Spleen (tissue), 7 donors: Measurements from ENCODE around the gene RPGRIP1.

ENCODE experiments used
- CTCF ChIP-seq, 11 experiments: fragments of 200-600 bp in 7 of 11; fragments of 450-650 bp in 4 of 11; sonication (generic) in 4 of 11; IDR thresholded peaks in 8 of 11; conservative IDR thresholded peaks in 3 of 11; 1 replicate in 7 of 11; 2 replicates in 4 of 11; pipeline versions ENCODE4 v1.4.0 to v1.8.0; 2016 to 2021; ENCODE audit warnings: antibody characterized with exemption in 11 of 11, inconsistent platforms in 4 of 11, mild to moderate bottlenecking in 1 of 11
- POLR2A ChIP-seq, 3 donors: fragments of 450-650 bp; IDR thresholded peaks; one replicate each; pipeline ENCODE4 v1.5.1; 2017; ENCODE audit warnings: antibody characterized with exemption in 3 of 3, mild to moderate bottlenecking in 1 of 3
- POLR2AphosphoS5 ChIP-seq, 3 donors: sonication (generic); formaldehyde crosslinking; IDR thresholded peaks; one replicate each; pipeline ENCODE4 v1.5.1; 2017; ENCODE audit warnings: antibody characterized with exemption in 3 of 3
- donor health status: DM: no; HTN: no; CAD: no; lungs with moderate emphysema.
- donor health status: DM: no; HTN: no; CAD: no.
- donor health status: DM: no; HTN: no; CAD: no.

GRCh38 chr14:21278632-21279031 lies 1.3 kb upstream of the RPGRIP1 start:
- TF ChIP-seq CTCF (IDR thresholded peaks at IDR 0.05 in 8 of 11, conservative IDR thresholded peaks at IDR 0.05 in 3 of 11), result no peak
- no peak for TF ChIP-seq POLR2AphosphoS5 (IDR thresholded peaks at IDR 0.05)
- TF ChIP-seq POLR2A (IDR thresholded peaks at IDR 0.05), result no peak
